ENCODE measurements around the gene ISG20. TPM values are rescaled to one million over a fixed set of nuclear protein-coding genes. Genes with fewer than 3 reads are reported as not detected.

ISG20 gene
- total and polyA plus RNA-seq, 12 donors, result 2.0 to 23.0 (median 4.5) TPM

DNA sequence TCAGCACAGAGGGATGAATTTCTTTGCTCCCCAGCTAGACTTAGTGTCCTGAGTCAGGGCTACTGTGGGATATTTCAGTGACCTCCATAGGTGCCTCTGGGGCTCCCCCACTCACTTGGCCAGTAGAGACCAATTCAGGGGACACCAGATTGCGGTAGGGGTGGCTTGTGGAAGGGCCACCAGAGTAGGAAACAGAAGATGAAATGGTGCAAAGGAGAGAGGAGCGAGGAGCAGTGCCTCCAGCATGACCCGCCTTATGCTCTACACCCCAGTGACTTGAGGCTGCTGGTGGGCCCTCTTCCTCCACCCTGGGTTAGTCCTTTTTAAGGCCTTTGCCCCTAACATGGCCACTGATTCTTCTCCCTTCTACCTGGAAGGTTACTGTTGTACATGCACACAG, 15.2 kb upstream of the ISG20 start:
- Histone ChIP-seq H3K4me3 (peak overlapping the region in 1 of 10 donors; percentile 83), H3K9me3 (no peaks in the 10 kb centered on the region), H3K27me3 (no peaks in the 10 kb centered on the region), H3K27ac (peak overlapping the region in 2 of 10 donors; percentile 41 to 91), H3K4me1 (peaks cover 6 to 74% (median 36%) of the 10 kb centered on the region in 9 donors), H3K36me3 (peaks cover 0 to 31% (median 7%) of the 10 kb centered on the region in 9 donors)
- DNase-seq (no peak), ATAC-seq (no peak)
- intact Hi-C loops (cut with DNase I), result loop anchor here in 5 of 10 donors (2.0 to 10.0 kb wide), 6 partner anchors 39 to 381 kb away; partner anchors contain the start of gene HAPLN3 (in 3 of the 5)
- TF ChIP-seq, protein P1, sequence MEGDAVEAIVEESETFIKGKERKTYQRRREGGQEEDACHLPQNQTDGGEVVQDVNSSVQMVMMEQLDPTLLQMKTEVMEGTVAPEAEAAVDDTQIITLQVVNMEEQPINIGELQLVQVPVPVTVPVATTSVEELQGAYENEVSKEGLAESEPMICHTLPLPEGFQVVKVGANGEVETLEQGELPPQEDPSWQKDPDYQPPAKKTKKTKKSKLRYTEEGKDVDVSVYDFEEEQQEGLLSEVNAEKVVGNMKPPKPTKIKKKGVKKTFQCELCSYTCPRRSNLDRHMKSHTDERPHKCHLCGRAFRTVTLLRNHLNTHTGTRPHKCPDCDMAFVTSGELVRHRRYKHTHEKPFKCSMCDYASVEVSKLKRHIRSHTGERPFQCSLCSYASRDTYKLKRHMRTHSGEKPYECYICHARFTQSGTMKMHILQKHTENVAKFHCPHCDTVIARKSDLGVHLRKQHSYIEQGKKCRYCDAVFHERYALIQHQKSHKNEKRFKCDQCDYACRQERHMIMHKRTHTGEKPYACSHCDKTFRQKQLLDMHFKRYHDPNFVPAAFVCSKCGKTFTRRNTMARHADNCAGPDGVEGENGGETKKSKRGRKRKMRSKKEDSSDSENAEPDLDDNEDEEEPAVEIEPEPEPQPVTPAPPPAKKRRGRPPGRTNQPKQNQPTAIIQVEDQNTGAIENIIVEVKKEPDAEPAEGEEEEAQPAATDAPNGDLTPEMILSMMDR (IDR thresholded peaks at IDR 0.05), result no peak
- 96 to 98% methylated on average over 3 of the region's 3 CpGs for WGBS, 2 donors

DNA sequence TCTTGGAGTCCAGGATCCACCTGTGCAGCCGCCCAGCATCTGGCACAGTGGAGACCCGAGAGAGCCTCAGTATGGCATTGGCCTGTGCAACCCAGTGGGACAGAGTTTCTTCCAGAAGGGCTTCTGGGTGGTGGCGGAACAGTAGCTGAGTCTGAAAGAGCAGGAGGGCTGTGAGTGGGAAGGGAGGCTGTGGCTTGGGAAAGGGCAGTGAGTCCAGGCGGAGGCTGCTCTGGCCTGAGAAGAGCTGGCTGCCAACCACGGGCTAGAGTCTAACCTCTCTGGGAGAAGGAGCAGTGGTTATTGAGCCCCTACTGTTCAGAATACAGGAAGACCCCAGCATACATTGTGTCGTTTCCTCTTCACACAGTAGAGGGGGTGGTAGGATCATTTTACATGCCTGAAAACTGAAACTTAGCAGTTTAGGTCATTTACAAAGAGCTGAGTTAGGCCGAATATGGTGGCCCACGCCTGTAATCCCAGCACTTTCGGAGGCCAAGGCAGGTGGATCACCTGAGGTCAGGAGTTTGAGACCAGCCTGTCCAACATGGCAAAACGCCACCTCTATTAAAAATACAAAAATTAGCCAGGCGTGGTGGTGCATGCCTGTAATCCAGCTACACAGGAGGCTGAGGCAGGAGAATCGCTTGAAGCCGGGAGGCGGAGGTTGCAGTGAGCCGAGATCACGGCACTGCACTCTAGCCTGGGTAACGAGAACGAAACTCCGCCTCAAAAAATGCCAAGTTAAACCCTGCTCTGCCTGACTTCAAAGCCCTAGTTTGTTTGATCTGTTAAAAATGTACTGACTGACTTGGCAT, 14.5 kb upstream of the ISG20 start:
- WGBS, 2 donors, result 64 to 71% methylated on average over 19 of the region's 19 CpGs
- Histone ChIP-seq H3K27ac (peak overlapping the region in 6 of 10 donors; percentile 39 to 91 (median 47)), H3K9me3 (no peaks in the 10 kb centered on the region), H3K4me1 (peaks cover 6 to 76% (median 36%) of the 10 kb centered on the region in 9 donors), H3K27me3 (no peaks in the 10 kb centered on the region), H3K36me3 (peaks cover 0 to 38% (median 15%) of the 10 kb centered on the region in 9 donors), H3K4me3 (peak overlapping the region in 5 of 10 donors; percentile 5 to 26 (median 13))
- intact Hi-C loops (cut with DNase I), result loop anchor here in 5 of 10 donors (2.0 to 10.0 kb wide), 6 partner anchors 38 to 380 kb away; partner anchors contain the start of gene HAPLN3 (in 3 of the 5)
- DNase-seq (peak in 1 of 2 donors; percentile 42), ATAC-seq (peak in 5 of 8 donors; percentile 30 to 54 (median 36))
- TF ChIP-seq, protein P1 (IDR thresholded peaks at IDR 0.05), result peak in 8 of 9 donors; percentile 24 to 72 (median 54)

DNA sequence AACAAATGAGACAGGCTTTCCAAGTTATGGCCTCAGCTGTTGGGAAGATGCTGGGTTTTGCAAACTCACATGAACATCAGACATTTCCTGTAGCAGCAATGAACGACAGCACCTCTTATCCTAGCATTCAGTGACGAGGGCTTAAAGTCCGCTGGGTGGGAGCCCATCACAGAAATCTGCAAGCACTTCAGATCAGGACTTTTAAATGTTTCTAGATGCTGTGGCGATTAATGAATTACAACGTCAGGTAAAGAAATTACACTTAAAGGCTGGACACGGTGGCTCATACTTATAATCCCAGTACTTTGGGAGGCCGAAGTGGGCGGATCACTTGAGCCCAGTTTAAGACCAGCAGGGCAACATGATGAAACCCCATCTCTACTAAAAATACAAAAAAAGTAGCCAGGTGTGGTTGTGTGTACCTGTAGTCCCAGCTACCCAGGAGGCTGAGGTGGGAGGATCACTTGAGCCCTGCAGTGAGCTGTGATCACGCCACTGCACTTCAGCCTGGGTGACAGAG, 13.8 kb upstream of the ISG20 start:
- no peak for ATAC-seq

More for the DNA sequence above, 13.8 kb upstream of the ISG20 start:
- 88 to 89% methylated on average over 9 of the region's 9 CpGs for WGBS, 2 donors
- Histone ChIP-seq H3K4me3 (peak overlapping the region in 3 of 10 donors; percentile 5 to 25 (median 13)), H3K9me3 (no peaks in the 10 kb centered on the region), H3K4me1 (peaks cover 6 to 82% (median 36%) of the 10 kb centered on the region in 9 donors), H3K27ac (peak overlapping the region in 4 of 10 donors; percentile 9 to 91 (median 48)), H3K27me3 (no peaks in the 10 kb centered on the region), H3K36me3 (peaks cover 0 to 45% (median 18%) of the 10 kb centered on the region in 9 donors)
- no peak for DNase-seq
- TF ChIP-seq, protein P1 (IDR thresholded peaks at IDR 0.05), result no peak
- intact Hi-C loops (cut with DNase I), result loop anchor here in 5 of 10 donors (2.0 to 10.0 kb wide), 6 partner anchors 37 to 380 kb away; partner anchors contain the start of gene HAPLN3 (in 3 of the 5)
